GM12878 (cell line): ENCODE results near the gene EIF2A. TPM values are rescaled to one million over a fixed set of nuclear protein-coding genes. Genes with fewer than 3 reads are reported as not detected.

ENCODE experiments used
- ATAC-seq: fragments of 200-7000 bp; cut with Tn5 transposase; 3 replicates; pipeline ENCODE4 v1.9.1; 2020; ENCODE audit warnings: mild to moderate bottlenecking, moderate library complexity
- BruUV-seq: library from RNA; stranded (reverse); fragments of 400-500 nt; replicated peaks from 2 replicates; lab custom pipeline; 2021; lab: Mats Ljungman, UMichigan
- CTCF ChIA-PET: fragments of 300-600 bp; sonication (Branson Sonifier 250); formaldehyde crosslinking; extraction: SDS; loops from one replicate; lab custom pipeline; 2021; ENCODE audit warnings: inconsistent platforms; lab: Yijun Ruan, JAX
- POLR2A ChIA-PET: fragments of 350-600 bp; formaldehyde crosslinking; extraction: SDS; loops from one replicate; lab custom pipeline; 2021; ENCODE audit warnings: inconsistent platforms; lab: Charles Lee
- RAD21 ChIA-PET: fragments of 300-600 bp; sonication (Branson Sonifier 250); formaldehyde crosslinking; loops from one replicate; lab custom pipeline; 2023; ENCODE audit warnings: antibody characterized with exemption; ENCODE audit not compliant: unreplicated experiment; lab: Charles Lee
- SMC1A ChIA-PET: fragments of 300-600 bp; sonication (Branson Sonifier 250); formaldehyde crosslinking; loops from one replicate; lab custom pipeline; 2023; ENCODE audit not compliant: unreplicated experiment, uncharacterized antibody; lab: Charles Lee
- DNase-seq: peaks from one replicate; pipeline ENCODE4 v3.0.0-alpha.2; 2011; ENCODE audit warnings: low read depth, low spot score
- FAIRE-seq: peaks from 3 replicates; lab custom pipeline; 2011; peaks lifted over from hg19 to GRCh38; lab: Jason Lieb, UNC
- H2AFZ ChIP-seq: 2 replicates; pipeline ENCODE4 v1.6.0; 2011; ENCODE audit warnings: low read depth, low read length, control low read depth; ENCODE audit not compliant: control insufficient read depth
- H3K27ac ChIP-seq: 2 replicates; pipeline ENCODE4 v1.5.1; 2011; ENCODE audit warnings: control low read depth; ENCODE audit not compliant: control insufficient read depth, insufficient read depth
- H3K27me3 ChIP-seq, 2 experiments: replicated peaks in 1 of 2; 2 replicates each; pipeline versions ENCODE4 v1.6.0 to v1.6.1; 2011; ENCODE audit warnings: low read length in 1 of 2; ENCODE audit not compliant: control insufficient read depth in 2 of 2, insufficient read depth in 2 of 2
- H3K36me3 ChIP-seq, 2 experiments: 2 replicates each; pipeline ENCODE4 v1.5.1; 2011; ENCODE audit warnings: low read length in 1 of 2; ENCODE audit not compliant: control insufficient read depth in 2 of 2, insufficient read depth in 2 of 2
- H3K4me1 ChIP-seq: 2 replicates; pipeline ENCODE4 v1.6.1; 2011; ENCODE audit warnings: mild to moderate bottlenecking, low read length, moderate library complexity, mixed read lengths; ENCODE audit not compliant: control insufficient read depth, insufficient read depth
- H3K4me2 ChIP-seq: 2 replicates; pipeline ENCODE4 v1.6.0; 2011; ENCODE audit warnings: control low read depth; ENCODE audit not compliant: control insufficient read depth, insufficient read depth
- H3K4me3 ChIP-seq: fragments of 200-600 bp; sonication (generic); 2 replicates; pipeline ENCODE4 v1.5.1; 2016
- H3K79me2 ChIP-seq: 2 replicates; pipeline ENCODE4 v1.6.0; 2011; ENCODE audit warnings: low read length; ENCODE audit not compliant: control insufficient read depth, insufficient read depth
- H3K9ac ChIP-seq: 2 replicates; pipeline ENCODE4 v1.8.0; 2011; ENCODE audit warnings: low read length, control low read depth, mixed read lengths; ENCODE audit not compliant: control insufficient read depth, insufficient read depth
- H3K9me3 ChIP-seq: replicated peaks from 3 replicates; pipeline ENCODE4 v1.5.1; 2011; ENCODE audit warnings: mild to moderate bottlenecking, low read length; ENCODE audit not compliant: control insufficient read depth, insufficient read depth
- H4K20me1 ChIP-seq: 2 replicates; pipeline ENCODE4 v1.6.0; 2011; ENCODE audit not compliant: control insufficient read depth, insufficient read depth
- CEBPB ChIP-seq, 2 experiments: fragments of 150-350 bp in 1 of 2; IDR thresholded peaks; 2 replicates each; pipeline ENCODE4 v1.6.1; 2012 to 2014; ENCODE audit warnings: low read depth in 2 of 2, low read length in 2 of 2, borderline replicate concordance in 1 of 2, inconsistent platforms in 1 of 2
- CHD4 ChIP-seq: fragments of 200-600 bp; sonication (generic); IDR thresholded peaks from 2 replicates; pipeline ENCODE4 v1.6.1; 2016; ENCODE audit warnings: mild to moderate bottlenecking
- CREB1 ChIP-seq: IDR thresholded peaks from 2 replicates; pipeline ENCODE4 v1.6.1; 2012; ENCODE audit warnings: low read depth, mild to moderate bottlenecking, inconsistent platforms
- MEF2A ChIP-seq: IDR thresholded peaks from 2 replicates; pipeline ENCODE4 v1.6.1; 2011; ENCODE audit warnings: low read depth, mild to moderate bottlenecking, low read length, moderate library complexity; ENCODE audit not compliant: insufficient read depth
- PAX8 ChIP-seq: fragments of 450-650 bp; IDR thresholded peaks from 2 replicates; pipeline ENCODE4 v1.6.1; 2017; ENCODE audit warnings: mild to moderate bottlenecking, moderate library complexity
- TBL1XR1 ChIP-seq: IDR thresholded peaks from 2 replicates; pipeline ENCODE4 v1.6.1; 2012; ENCODE audit warnings: low read depth, low read length, improper control_type of control experiment
- TCF12 ChIP-seq: IDR thresholded peaks from 2 replicates; pipeline ENCODE4 v1.6.1; 2011; ENCODE audit warnings: low read depth, mild to moderate bottlenecking, low read length
- YBX1 ChIP-seq: fragments of 450-650 bp; IDR thresholded peaks from 2 replicates; pipeline ENCODE4 v1.6.1; 2016; ENCODE audit warnings: antibody characterized with exemption
- WGBS: methylation state at CpG from one replicate; pipeline ENCODE4 v1.1.6; 2016; ENCODE audit warnings: low lambda C conversion rate; ENCODE audit not compliant: insufficient replicate concordance, insufficient coverage; ENCODE audit errors: missing lambda C conversion rate; 5-methylcytosine and 5-hydroxymethylcytosine counted together
- in situ Hi-C: fragments of 300-500 bp; cut with MboI; formaldehyde crosslinking; loops from 9 replicates; pipeline ENCODE4 v1.14.3; 2018; ENCODE audit warnings: mixed read lengths
- intact Hi-C: fragments of 100-400 bp; cut with micrococcal nuclease; formaldehyde crosslinking; loops from one replicate; pipeline ENCODE4 v1.14.2; 2022; ENCODE audit not compliant: unreplicated experiment
- polyA plus RNA-seq, 11 experiments: library from polyadenylated mRNA; depleted of rRNA in 4 of 11; unstranded in 6 of 11; stranded (reverse) in 5 of 11; fragments of >200 nt; fragmentation: Nextera tagmentation in 4 of 11; fragmentation: Illumina TruSeq in 1 of 11; extraction: Ambion mirVana in 4 of 11; extraction: Trizol in 1 of 11; gene quantifications; 1 replicate in 1 of 11; 2 replicates in 10 of 11; pipeline versions ENCODE4 v1.2.1 to v1.2.3, GENCODE V29; 2011 to 2016; ENCODE audit warnings: inconsistent platforms in 2 of 11, missing spikeins in 2 of 11, low read depth in 1 of 11
- total RNA-seq, 4 experiments: library from RNA; depleted of rRNA in 3 of 4; stranded (reverse); fragments of >200 nt in 3 of 4; fragmentation: Illumina TruSeq in 1 of 4; extraction: Trizol in 1 of 4; gene quantifications; 2 replicates each; pipeline versions ENCODE4 v1.2.1 to v1.2.3, GENCODE V29; 2013 to 2021
- TF ChIP-seq, protein P1 (sequence below): IDR thresholded peaks from 2 replicates; pipeline ENCODE4 v1.6.1; 2011; ENCODE audit warnings: borderline replicate concordance, low read depth, mild to moderate bottlenecking, moderate library complexity, low read length; ENCODE audit not compliant: insufficient read depth, poor library complexity, severe bottlenecking

Gene EIF2A
- total and polyA plus RNA-seq, 10 of the 15 experiments (the other 5 are each of a cell fraction or from before 2014, with no cell fraction given): 85.4 to 211 (median 136) TPM

DNA sequence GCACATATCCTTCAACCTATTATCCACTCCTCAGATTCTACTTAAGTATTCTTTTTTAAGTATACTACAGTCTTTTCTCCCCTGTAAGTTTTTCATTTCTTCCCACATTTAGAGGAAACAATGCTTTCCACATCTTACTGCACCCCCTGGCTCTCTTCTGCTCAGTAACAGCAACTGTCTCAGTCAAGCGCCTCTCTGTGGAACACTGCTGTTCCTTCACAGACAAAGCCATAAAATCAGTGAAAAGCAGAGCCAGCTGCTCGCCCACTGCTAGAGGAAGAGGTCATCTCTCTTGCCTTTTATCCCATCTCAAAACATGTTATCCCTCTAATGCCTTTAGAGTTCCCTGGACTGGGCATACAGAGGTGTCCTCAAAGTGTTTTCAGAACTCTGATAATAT is 25.1 kb upstream of the EIF2A start (continued):
- TF ChIP-seq, protein P1, sequence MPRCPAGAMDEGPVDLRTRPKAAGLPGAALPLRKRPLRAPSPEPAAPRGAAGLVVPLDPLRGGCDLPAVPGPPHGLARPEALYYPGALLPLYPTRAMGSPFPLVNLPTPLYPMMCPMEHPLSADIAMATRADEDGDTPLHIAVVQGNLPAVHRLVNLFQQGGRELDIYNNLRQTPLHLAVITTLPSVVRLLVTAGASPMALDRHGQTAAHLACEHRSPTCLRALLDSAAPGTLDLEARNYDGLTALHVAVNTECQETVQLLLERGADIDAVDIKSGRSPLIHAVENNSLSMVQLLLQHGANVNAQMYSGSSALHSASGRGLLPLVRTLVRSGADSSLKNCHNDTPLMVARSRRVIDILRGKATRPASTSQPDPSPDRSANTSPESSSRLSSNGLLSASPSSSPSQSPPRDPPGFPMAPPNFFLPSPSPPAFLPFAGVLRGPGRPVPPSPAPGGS: no peak
- TF ChIP-seq TBL1XR1 (no peak), TCF12 (no peak)

DNA sequence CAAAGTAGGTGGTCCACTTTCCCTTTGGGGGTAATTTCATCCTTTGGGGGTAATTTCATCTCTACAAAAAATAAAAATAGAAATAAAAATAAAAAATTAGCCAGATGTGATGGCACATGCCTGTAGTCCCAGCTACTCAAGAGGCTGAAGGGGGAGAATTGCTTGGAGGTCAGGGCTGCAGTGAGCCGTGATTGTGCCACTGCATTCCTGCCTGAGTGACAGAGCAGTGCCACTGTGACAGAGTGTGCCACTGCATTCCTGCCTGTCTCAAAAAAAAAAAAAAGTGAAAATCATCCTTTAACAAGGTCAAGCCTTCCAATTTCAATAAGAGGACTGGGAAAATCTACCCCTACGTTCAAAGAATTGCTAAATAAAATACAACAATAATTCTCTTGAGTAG is 23.0 kb upstream of the EIF2A start:
- no peaks in the 10 kb centered on the region for H3K36me3 ChIP-seq
- H3K4me1 ChIP-seq: no peaks in the 10 kb centered on the region
- ChIA-PET CTCF (interaction anchor here (0.6 kb wide), 1 partner anchor 714 kb away, joined by 3 read pairs; no protein-coding TSS in a partner anchor), RAD21 (no interaction called here), SMC1A (interaction anchor here (0.6 to 1.0 kb wide), 3 partner anchors 8 to 1035 kb away, joined by 3 to 4 read pairs (median 3); no protein-coding TSS in a partner anchor), POLR2A (interaction anchor here (0.7 kb wide), 1 partner anchor 38 kb away, joined by 3 read pairs; no protein-coding TSS in a partner anchor)
- in situ Hi-C loops (loop anchor here (25.0 kb wide), 1 partner anchor 561 kb away; the partner anchor contains the start of gene PFN2), intact Hi-C loops (no loop called here)
- no peak overlapping the region for H3K4me2 ChIP-seq
- DNase-seq (no peak), ATAC-seq (no peak), FAIRE-seq (no peak)
- no peak overlapping the region for H3K4me3 ChIP-seq
- H4K20me1 ChIP-seq: no peaks in the 10 kb centered on the region
- 84% methylated on average over 2 of the region's 2 CpGs for WGBS
- H3K27ac ChIP-seq: no peak overlapping the region
- no TSS peak for BruUV-seq
- no peak overlapping the region for H3K9ac ChIP-seq
- no peak for TF ChIP-seq PAX8
- TF ChIP-seq YBX1: no peak
- TF ChIP-seq CREB1: no peak
- no peak for TF ChIP-seq CHD4
- no peak for TF ChIP-seq MEF2A
- no peak for TF ChIP-seq CEBPB (IDR thresholded peaks at IDR 0.05; ENCODE audit: borderline replicate concordance in 1 of 2, low read depth in 2 of 2, low read length in 2 of 2)
- no peaks in the 10 kb centered on the region for H3K27me3 ChIP-seq
- no peak overlapping the region for H2AFZ ChIP-seq
- no peaks in the 10 kb centered on the region for H3K79me2 ChIP-seq
- H3K9me3 ChIP-seq: no peaks in the 10 kb centered on the region
